ENCODE measurements around the gene IL36G. TPM values are rescaled to one million over a fixed set of nuclear protein-coding genes. Genes with fewer than 3 reads are reported as not detected.

The IL36G gene
- total RNA-seq, 1 donor from 2014 or later, result not detected

DNA sequence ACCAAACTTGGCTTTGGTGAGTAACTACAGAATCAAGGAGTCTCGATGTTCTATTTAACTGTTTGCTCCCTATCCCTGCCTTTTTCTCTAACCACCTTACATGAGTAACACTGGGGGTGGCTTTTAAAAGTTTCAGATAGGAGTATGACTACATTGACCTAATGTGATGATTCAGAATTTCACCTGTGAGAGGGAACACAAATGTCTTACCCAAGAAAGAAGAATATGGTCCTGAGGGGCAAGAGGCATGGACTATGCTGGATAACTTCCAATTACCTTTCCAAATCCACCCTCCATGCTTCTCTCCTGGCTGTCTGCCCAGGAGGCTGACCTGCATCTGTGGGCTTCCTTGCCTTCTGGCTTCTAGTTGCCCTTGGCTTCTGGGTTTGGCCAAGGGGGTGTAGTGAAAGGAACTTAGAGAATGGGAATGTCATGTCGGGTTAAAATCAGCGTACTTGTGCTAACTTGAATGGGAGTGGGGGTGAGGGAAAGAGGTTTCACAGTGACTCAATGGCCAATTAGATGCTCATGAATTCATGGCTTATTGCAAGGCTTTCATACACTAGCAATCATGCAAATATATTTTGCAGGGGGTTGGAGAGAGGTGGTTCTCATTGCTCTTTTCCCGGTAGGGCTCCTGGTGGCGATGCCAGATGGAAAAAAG lies 5.3 kb upstream of the IL36G start:
- no peak for DNase-seq (ENCODE audit: low spot score)

GRCh38 chr2:112973156-112973555 lies 4.7 kb upstream of the IL36G start:
- no peak for DNase-seq (ENCODE audit: low spot score)

GRCh38 chr2:112979731-112980130 lies 1.9 kb downstream of the IL36G start:
- no peak for DNase-seq (ENCODE audit: low spot score)

- no peak for DNase-seq (ENCODE audit: low spot score)
These were observed 2.7 kb downstream of the IL36G start for GRCh38 chr2:112980537-112980936.

- no peak for DNase-seq (ENCODE audit: low spot score)
These were observed 7.3 kb downstream of the IL36G start for GRCh38 chr2:112985090-112985489.

DNA sequence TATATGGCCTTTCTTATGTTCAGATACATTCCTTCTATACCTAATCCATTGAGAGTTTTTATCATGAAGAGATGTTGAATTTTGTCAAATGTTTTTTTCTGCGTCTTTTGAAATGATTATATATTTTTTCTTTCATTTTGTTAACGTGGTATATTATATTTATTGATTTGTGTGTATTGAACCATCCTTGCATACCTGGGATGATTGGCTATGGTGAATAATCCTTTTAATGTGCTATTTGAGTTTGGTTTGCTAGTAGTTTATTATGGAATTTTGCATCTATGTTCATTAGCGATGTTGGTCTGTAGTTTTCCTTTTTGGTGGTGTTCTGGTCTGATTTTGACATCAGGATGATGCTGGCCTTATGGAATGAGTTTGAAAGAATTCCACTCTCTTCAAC lies 11.8 kb downstream of the IL36G start:
- no peak for DNase-seq (ENCODE audit: low spot score)

- no peak for DNase-seq (ENCODE audit: low spot score)
These were observed 16.0 kb downstream of the IL36G start for GRCh38 chr2:112993831-112994230.

DNA sequence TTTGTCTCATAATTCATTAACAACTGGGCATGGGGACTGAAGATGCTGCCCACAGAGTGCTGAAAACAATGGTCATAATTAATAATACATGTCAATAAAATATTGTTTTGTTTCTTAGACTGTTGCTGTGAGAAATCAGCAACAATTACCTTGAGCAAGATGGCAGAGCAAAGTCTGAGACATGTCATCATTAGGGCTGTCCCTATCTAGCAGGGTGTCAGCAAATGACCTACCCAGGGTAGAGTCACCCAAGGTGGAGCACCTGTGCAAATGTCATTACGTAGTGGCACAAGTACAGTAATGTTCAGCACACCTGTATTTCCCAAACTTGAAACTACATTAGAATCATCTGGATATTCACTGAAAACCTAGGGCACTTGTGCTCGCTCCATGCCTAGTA lies 16.8 kb downstream of the IL36G start:
- DNase-seq (ENCODE audit: low spot score), result no peak

GRCh38 chr2:112995346-112995920 lies 17.6 kb downstream of the IL36G start:
- no peak for DNase-seq (ENCODE audit: low spot score)

GRCh38 chr2:112996635-112997034 lies 18.8 kb downstream of the IL36G start:
- no peak for DNase-seq (ENCODE audit: low spot score)

GRCh38 chr2:112997151-112997550 lies 19.3 kb downstream of the IL36G start:
- no peak for DNase-seq (ENCODE audit: low spot score)

- no peak for DNase-seq (ENCODE audit: low spot score)
These were observed 22.6 kb downstream of the IL36G start for GRCh38 chr2:113000436-113000835.

- DNase-seq (ENCODE audit: low spot score), result no peak
These were observed 24.9 kb downstream of the IL36G start for GRCh38 chr2:113002677-113003076.

DNA sequence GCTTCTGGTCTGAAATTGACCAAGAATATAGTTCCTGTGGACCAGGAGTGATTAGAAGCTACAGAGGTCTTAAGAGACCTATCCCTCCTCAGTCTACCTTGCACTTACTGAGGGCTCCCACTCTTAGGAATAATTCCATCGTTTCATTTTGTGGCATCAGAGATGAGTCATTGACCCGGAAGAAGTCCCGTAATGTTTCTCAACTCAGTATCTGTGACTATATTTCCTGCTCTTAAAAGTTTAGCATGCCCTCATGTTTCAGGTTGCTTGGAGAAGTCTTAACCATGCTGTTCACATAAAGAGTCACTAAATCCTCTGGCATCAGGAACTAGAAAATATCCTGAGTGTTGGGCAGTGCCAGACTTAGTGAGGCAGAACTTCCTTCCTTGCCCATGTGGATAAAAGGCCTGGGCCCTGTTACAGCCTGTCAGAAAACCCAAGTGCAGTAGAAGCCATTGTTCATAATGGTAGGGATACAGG lies 27.3 kb downstream of the IL36G start, which contains the start of gene IL36A:
IL36A (plus strand) TSS at position 430 of the 480 bp plus-strand sequence. CDS start 413 bp downstream, outside the sequence.
- DNase-seq (ENCODE audit: low spot score), result no peak

GRCh38 chr2:113007250-113007649 lies 29.4 kb downstream of the IL36G start:
- no peak for DNase-seq (ENCODE audit: low spot score)

DNA sequence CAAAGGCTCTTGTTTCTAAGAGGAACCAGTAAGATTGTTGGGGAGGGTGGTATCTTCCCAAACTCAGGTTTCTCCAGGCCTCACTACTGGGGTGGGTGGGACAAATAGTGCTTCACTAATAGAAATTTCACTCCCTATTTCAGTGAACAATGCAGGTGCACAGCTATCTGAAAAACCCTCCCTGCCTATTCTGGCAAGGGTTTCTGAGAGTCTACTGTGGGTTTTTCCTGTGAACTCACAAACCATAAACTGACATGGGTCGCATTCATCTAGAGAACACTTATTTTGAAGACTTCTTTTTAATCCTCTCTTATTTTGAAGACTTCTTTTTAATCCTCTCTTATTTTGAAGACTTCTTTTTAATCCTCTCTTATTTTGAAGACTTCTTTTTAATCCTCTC lies 31.8 kb downstream of the IL36G start:
- no peak for DNase-seq (ENCODE audit: low spot score)

- DNase-seq (ENCODE audit: low spot score), result no peak
These were observed 32.3 kb downstream of the IL36G start for GRCh38 chr2:113010088-113010487.

DNA sequence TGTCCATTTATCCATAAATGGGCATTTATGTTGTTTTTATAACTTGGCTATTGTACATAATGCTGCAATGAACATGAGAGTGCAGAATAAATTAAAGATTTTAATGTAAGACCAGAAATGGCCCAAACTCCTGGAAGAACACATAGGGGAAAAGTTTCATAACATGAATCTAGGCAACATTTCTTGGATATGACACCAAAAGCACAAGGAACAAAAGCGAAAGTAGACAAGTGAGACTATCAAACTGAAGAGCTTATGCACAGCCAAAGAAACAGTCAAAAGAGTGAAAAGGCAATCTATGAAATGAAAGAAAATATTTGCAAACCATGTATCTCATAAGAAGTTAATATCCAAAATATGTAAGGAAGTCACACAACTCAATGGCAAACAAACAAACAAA lies 33.3 kb downstream of the IL36G start:
- no peak for DNase-seq (ENCODE audit: low spot score)

- no peak for DNase-seq (ENCODE audit: low spot score)
These were observed 34.9 kb downstream of the IL36G start for GRCh38 chr2:113012436-113013335.

DNA sequence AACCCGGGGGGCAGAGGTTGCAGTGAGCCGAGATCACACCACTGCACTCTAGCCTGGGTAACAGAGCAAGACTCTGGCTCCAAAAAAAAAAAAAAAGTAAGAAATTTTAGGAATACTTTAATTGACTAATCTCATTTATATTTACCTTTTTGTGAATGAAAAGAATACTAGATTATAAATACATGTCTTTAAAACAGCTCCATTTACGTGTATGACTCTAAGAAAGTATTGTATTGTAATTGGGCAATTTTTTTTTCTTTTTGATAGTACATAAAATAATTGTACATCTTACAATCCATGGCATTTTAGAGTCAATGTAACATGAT lies 35.5 kb downstream of the IL36G start:
- no peak for DNase-seq (ENCODE audit: low spot score)

DNA sequence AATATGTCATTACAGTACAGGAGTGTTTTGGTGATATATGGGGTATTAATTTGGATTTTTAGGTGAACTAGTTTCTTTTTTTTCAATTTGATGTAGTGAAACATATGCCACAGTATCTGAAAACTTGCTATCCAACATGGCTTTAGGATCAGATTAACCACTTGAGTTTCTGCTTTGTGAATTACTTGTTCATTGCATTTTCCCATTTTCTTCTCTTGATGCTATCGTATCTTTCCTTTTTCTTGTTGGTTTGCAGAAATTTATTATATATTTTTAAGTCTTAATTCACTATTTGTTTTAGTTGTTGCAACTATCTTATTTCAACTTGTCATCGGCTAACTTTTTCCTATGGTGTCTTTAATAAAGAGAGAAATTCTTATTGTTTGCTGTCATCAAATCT lies 36.3 kb downstream of the IL36G start:
- DNase-seq (ENCODE audit: low spot score), result no peak

GRCh38 chr2:113015042-113015441 lies 37.2 kb downstream of the IL36G start:
- DNase-seq (ENCODE audit: low spot score), result no peak

- DNase-seq (ENCODE audit: low spot score), result no peak
These were observed 37.8 kb downstream of the IL36G start for GRCh38 chr2:113015655-113016054.

All from ureter (tissue), 1 donor.